HepG2 (cell line): ENCODE measurements around the gene MAP3K3. TPM values are rescaled to one million over a fixed set of nuclear protein-coding genes. Genes with fewer than 3 reads are reported as not detected.

Experiments
- ATF7-NPFF ChIP-seq: sonication (generic); formaldehyde crosslinking; IDR thresholded peaks from 2 replicates; pipeline ENCODE4 v1.8.1; 2023; ENCODE audit warnings: mild to moderate bottlenecking, low read depth, missing genetic modification reagents, moderate library complexity
- ETV5 ChIP-seq: IDR thresholded peaks from 2 replicates; pipeline ENCODE4 v1.6.1; 2018; ENCODE audit warnings: missing biosample characterization, missing genetic modification reagents, inconsistent platforms, borderline replicate concordance
- HNRNPL ChIP-seq: fragments of 200-400 bp; formaldehyde crosslinking; IDR thresholded peaks from 2 replicates; pipeline ENCODE4 v1.6.1; 2017; ENCODE audit warnings: mild to moderate bottlenecking, low read depth, low read length
- MBD4 ChIP-seq: IDR thresholded peaks from 2 replicates; pipeline ENCODE4 v1.6.1; 2012; ENCODE audit warnings: low read length, inconsistent platforms, borderline replicate concordance
- MEF2D ChIP-seq: sonication (generic); formaldehyde crosslinking; IDR thresholded peaks from 2 replicates; pipeline ENCODE4 v1.5.1; 2020; ENCODE audit warnings: mild to moderate bottlenecking, missing genetic modification reagents
- NFE2L1 ChIP-seq: sonication (generic); formaldehyde crosslinking; IDR thresholded peaks from 2 replicates; pipeline ENCODE4 v1.4.0; 2020; ENCODE audit warnings: missing genetic modification reagents, mild to moderate bottlenecking, borderline replicate concordance
- NKX3-1 ChIP-seq: sonication (generic); formaldehyde crosslinking; IDR thresholded peaks from 2 replicates; pipeline ENCODE4 v1.5.0; 2020; ENCODE audit warnings: missing genetic modification reagents
- NPAS2 ChIP-seq: sonication (generic); formaldehyde crosslinking; IDR thresholded peaks from 2 replicates; pipeline ENCODE4 v1.8.0; 2022; ENCODE audit warnings: mild to moderate bottlenecking, missing genetic modification reagents, borderline replicate concordance
- RELA ChIP-seq: sonication (generic); formaldehyde crosslinking; IDR thresholded peaks from 2 replicates; pipeline ENCODE4 v1.4.0; 2020; ENCODE audit warnings: missing genetic modification reagents
- RFXANK ChIP-seq: IDR thresholded peaks from 2 replicates; pipeline ENCODE4 v1.6.1; 2016
- ZFP36 ChIP-seq: fragments of 150-350 bp; IDR thresholded peaks from 2 replicates; pipeline ENCODE4 v1.6.1; 2018; ENCODE audit warnings: borderline replicate concordance, low read length, low read depth; ENCODE audit not compliant: partially characterized antibody
- ZNF496 ChIP-seq: sonication (generic); formaldehyde crosslinking; IDR thresholded peaks from 2 replicates; pipeline ENCODE4 v1.8.1; 2023; ENCODE audit warnings: mild to moderate bottlenecking, moderate library complexity, missing genetic modification reagents; ENCODE audit not compliant: insufficient replicate concordance
- ZNF530 ChIP-seq: sonication (generic); formaldehyde crosslinking; IDR thresholded peaks from 2 replicates; pipeline ENCODE4 v1.5.0; 2020; ENCODE audit warnings: low read depth, mild to moderate bottlenecking, missing genetic modification reagents
- ZNF614 ChIP-seq: IDR thresholded peaks from 2 replicates; pipeline ENCODE4 v1.6.1; 2018; ENCODE audit warnings: missing biosample characterization, missing genetic modification reagents, inconsistent platforms, borderline replicate concordance
- ZNF674 ChIP-seq: sonication (generic); formaldehyde crosslinking; IDR thresholded peaks from 2 replicates; pipeline ENCODE4 v1.5.0; 2020; ENCODE audit warnings: low read depth, mild to moderate bottlenecking, missing genetic modification reagents
- polyA plus RNA-seq, 8 experiments: library from polyadenylated mRNA; depleted of rRNA in 3 of 8; stranded (reverse) in 7 of 8; unstranded in 1 of 8; fragments of >200 nt; fragmentation: Illumina TruSeq in 4 of 8; extraction: Trizol in 4 of 8; gene quantifications; 2 replicates each; pipeline versions ENCODE4 v1.2.1 to v1.2.3, GENCODE V29; 2011 to 2016; ENCODE audit warnings: low read depth in 4 of 8, missing spikeins in 1 of 8, mixed read lengths in 1 of 8; ENCODE audit not compliant: insufficient read depth in 1 of 8
- total RNA-seq, 5 experiments: library from RNA; depleted of rRNA; stranded (reverse); fragments of >200 nt; fragmentation: Illumina TruSeq; extraction: Trizol; gene quantifications; 2 replicates each; pipeline ENCODE4 v1.2.3, GENCODE V29; 2016; ENCODE audit warnings: low read depth in 1 of 5
- TF ChIP-seq, protein P1 (sequence below): IDR thresholded peaks from 2 replicates; pipeline ENCODE4 v1.6.1; 2016; ENCODE audit warnings: low read depth, borderline replicate concordance
- TF ChIP-seq, protein P2 (sequence below): sonication (generic); formaldehyde crosslinking; IDR thresholded peaks from 2 replicates; pipeline ENCODE4 v1.8.1; 2023; ENCODE audit warnings: mild to moderate bottlenecking, missing genetic modification reagents
- TF ChIP-seq, protein P3 (sequence below): IDR thresholded peaks from 2 replicates; pipeline ENCODE4 v1.6.1; 2016
- TF ChIP-seq, protein P4 (sequence below): sonication (generic); formaldehyde crosslinking; IDR thresholded peaks from 2 replicates; pipeline ENCODE4 v1.8.0; 2022; ENCODE audit warnings: mild to moderate bottlenecking, missing genetic modification reagents, moderate library complexity

The MAP3K3 gene
- total and polyA plus RNA-seq, 2 of the 13 experiments (the other 11 are each of a cell fraction or from before 2014, with no cell fraction given), result 17.7 to 21.8 TPM

DNA sequence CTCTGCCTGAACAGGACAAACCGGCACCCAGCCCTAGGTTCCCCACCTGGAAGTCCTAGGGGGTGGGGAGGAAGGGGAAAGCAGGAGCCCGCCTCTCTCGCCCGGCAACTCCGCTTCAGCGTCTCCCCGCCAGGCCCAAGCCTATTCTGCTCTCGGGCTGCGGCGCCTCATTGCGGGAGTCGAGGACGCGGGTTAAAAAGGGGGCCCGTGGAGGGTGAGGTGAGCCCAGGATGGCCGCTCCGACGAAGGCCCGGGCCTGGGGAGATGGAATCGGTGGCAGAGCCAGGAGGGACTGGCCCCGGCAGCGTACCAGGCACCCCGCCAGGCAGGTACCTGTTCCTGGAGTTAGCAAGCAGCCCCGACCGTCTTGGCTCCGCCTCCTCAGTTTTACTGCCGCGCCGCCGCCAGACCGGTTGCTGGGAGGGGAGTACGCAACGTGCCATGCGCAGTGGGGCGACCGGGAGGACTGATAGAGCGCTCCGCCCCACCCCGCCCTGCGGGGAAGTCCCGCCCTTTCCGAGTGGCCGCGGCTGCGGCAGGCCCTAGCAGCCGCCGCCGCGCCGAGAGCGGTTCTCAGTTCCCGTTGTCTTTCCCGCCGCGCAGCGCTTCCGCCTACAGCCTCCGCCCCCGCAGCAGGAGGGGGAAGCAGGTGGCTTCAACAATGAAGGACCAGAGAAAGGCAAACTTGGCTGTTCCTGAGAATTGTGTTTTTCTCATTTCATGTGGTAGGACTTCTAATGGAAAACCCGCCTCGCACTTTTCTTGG, 119.4 kb downstream of the MAP3K3 start, which contains the start of gene STRADA (continued):
- TF ChIP-seq ETV5 (peak; percentile 83), ZNF496 (CRISPR knock-in tag) (no peak), ZFP36 (no peak), NPAS2 (no peak), RELA (CRISPR knock-in tag) (no peak), ZNF674 (0 out of 2 replicates have a peak, but pooled peaks have one; percentile 8), MEF2D (peak; percentile 83), ATF7-NPFF (peak; percentile 76), MBD4 (no peak), RFXANK (CRISPR knock-in tag) (peak; percentile 12; the same call in 1 of the 2 replicates), HNRNPL (peak; percentile 52; the same call in 1 of the 2 replicates), NKX3-1 (CRISPR knock-in tag) (0 out of 2 replicates have a peak, but pooled peaks have one; percentile 56), ZNF614 (CRISPR knock-in tag) (no peak; the same call in none of the 2 replicates), ZNF530 (CRISPR knock-in tag) (no peak), NFE2L1 (CRISPR knock-in tag) (no peak)
- TF ChIP-seq, protein P1, sequence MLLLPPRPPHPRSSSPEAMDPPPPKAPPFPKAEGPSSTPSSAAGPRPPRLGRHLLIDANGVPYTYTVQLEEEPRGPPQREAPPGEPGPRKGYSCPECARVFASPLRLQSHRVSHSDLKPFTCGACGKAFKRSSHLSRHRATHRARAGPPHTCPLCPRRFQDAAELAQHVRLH, result peak; percentile 59; the same call in 1 of the 2 replicates
- TF ChIP-seq, protein P2, sequence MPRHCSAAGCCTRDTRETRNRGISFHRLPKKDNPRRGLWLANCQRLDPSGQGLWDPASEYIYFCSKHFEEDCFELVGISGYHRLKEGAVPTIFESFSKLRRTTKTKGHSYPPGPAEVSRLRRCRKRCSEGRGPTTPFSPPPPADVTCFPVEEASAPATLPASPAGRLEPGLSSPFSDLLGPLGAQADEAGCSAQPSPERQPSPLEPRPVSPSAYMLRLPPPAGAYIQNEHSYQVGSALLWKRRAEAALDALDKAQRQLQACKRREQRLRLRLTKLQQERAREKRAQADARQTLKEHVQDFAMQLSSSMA (CRISPR knock-in tag), result peak; percentile 78
- TF ChIP-seq, protein P3, sequence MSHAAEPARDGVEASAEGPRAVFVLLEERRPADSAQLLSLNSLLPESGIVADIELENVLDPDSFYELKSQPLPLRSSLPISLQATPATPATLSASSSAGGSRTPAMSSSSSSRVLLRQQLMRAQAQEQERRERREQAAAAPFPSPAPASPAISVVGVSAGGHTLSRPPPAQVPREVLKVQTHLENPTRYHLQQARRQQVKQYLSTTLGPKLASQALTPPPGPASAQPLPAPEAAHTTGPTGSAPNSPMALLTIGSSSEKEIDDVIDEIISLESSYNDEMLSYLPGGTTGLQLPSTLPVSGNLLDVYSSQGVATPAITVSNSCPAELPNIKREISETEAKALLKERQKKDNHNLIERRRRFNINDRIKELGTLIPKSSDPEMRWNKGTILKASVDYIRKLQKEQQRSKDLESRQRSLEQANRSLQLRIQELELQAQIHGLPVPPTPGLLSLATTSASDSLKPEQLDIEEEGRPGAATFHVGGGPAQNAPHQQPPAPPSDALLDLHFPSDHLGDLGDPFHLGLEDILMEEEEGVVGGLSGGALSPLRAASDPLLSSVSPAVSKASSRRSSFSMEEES, result no peak; the same call in 1 of the 2 replicates
- TF ChIP-seq, protein P4, sequence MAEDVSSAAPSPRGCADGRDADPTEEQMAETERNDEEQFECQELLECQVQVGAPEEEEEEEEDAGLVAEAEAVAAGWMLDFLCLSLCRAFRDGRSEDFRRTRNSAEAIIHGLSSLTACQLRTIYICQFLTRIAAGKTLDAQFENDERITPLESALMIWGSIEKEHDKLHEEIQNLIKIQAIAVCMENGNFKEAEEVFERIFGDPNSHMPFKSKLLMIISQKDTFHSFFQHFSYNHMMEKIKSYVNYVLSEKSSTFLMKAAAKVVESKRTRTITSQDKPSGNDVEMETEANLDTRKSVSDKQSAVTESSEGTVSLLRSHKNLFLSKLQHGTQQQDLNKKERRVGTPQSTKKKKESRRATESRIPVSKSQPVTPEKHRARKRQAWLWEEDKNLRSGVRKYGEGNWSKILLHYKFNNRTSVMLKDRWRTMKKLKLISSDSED (CRISPR knock-in tag), result 0 out of 2 replicates have a peak, but pooled peaks have one; percentile 28
